GM23338 (cell line): ENCODE results near the gene USP31.

Experiments used
- CREB1 ChIP-seq: fragments of 250-450 bp; sonication (Bioruptor Pico); IDR thresholded peaks from 2 replicates; pipeline ENCODE4 v1.5.0; 2020; ENCODE audit warnings: low read depth, mild to moderate bottlenecking, moderate library complexity
- CTCF ChIP-seq, 2 experiments: fragments of 200-600 bp in 1 of 2; sonication (generic) in 1 of 2; conservative IDR thresholded peaks; 2 replicates each; pipeline versions ENCODE4 v1.5.1 to v1.6.1; 2016 to 2017; ENCODE audit warnings: antibody characterized with exemption in 2 of 2, low read depth in 2 of 2, mild to moderate bottlenecking in 2 of 2, moderate library complexity in 1 of 2
- EZH2 ChIP-seq: fragments of 200-600 bp; sonication (generic); IDR thresholded peaks from one replicate; pipeline ENCODE4 v1.8.0; 2017; ENCODE audit warnings: antibody characterized with exemption, mild to moderate bottlenecking, low read depth; ENCODE audit not compliant: unreplicated experiment
- EZH2phosphoT487 ChIP-seq: fragments of 200-600 bp; sonication (generic); IDR thresholded peaks from one replicate; pipeline ENCODE4 v1.8.1; 2018; ENCODE audit warnings: antibody characterized with exemption; ENCODE audit not compliant: unreplicated experiment
- JUNB ChIP-seq: IDR thresholded peaks from one replicate; pipeline ENCODE4 v1.6.1; 2016; ENCODE audit warnings: antibody characterized with exemption; ENCODE audit not compliant: unreplicated experiment
- POLR2AphosphoS5 ChIP-seq: IDR thresholded peaks from 2 replicates; pipeline ENCODE4 v1.6.1; 2016; ENCODE audit warnings: antibody characterized with exemption, low read depth
- REST ChIP-seq: IDR thresholded peaks from one replicate; pipeline ENCODE4 v1.6.1; 2018; ENCODE audit warnings: antibody characterized with exemption; ENCODE audit not compliant: unreplicated experiment
- ZNF331 ChIP-seq: fragments of 250-450 bp; sonication (Bioruptor Pico); IDR thresholded peaks from 2 replicates; pipeline ENCODE4 v1.5.0; 2020; ENCODE audit warnings: low read depth, mild to moderate bottlenecking, moderate library complexity
- ZNF462 ChIP-seq: fragments of 250-450 bp; sonication (Bioruptor Pico); IDR thresholded peaks from 2 replicates; pipeline ENCODE4 v1.5.0; 2020; ENCODE audit warnings: mild to moderate bottlenecking, moderate library complexity

- no peak for TF ChIP-seq CTCF (conservative IDR thresholded peaks at IDR 0.05; ENCODE audit: low read depth in 2 of 2)
- no peak for TF ChIP-seq EZH2
- no peak for TF ChIP-seq EZH2phosphoT487
- TF ChIP-seq ZNF331 (CRISPR knock-in tag), result no peak
- TF ChIP-seq CREB1 (CRISPR knock-in tag), result no peak
- TF ChIP-seq JUNB, result no peak
- no peak for TF ChIP-seq POLR2AphosphoS5
- TF ChIP-seq REST, result no peak
- no peak for TF ChIP-seq ZNF462 (CRISPR knock-in tag)
These were observed 2.2 kb downstream of the USP31 start for GRCh38 chr16:23146877-23147601.
